Measurements from ENCODE around the gene KRTAP12-1.
"Not testable (repeated sequence)": the region's sequence is repeated elsewhere in the genome, so short reads cannot be mapped to it uniquely, and the experiment has no call there.

Gene KRTAP12-1

DNA sequence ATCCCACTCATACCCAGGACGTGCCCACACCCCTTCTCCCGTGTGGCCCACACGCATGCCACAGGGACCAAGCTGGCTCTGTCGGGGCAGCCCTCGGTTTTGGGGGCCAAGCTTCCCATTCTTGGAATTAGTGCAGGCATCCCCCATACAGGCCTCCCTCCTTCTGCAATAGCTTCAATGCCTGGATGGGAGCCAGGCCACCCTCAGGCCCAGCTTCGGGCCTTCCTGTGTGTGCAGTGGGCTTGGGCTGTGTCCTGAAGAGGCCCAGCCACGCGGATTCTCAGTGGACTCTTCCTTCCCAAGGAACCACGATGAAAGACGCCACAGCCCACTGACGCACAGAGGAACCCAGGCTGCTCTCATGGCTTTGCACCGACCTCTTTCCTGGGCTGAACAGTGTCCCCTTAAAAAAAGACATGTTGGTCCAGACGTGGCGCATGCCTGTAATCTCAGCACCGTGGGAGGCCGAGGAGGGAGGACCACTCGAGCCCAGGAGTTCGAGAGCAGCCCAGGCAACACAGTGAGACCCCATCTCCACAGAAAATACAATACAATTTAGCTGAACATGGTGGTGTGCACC is 32.4 kb downstream of the KRTAP12-1 start:
- ATAC-seq (replicated peaks): no peak
- Mint-ChIP-seq H3K4me1 (ENCODE audit: low read depth in 2 of 2) (peaks cover 22 to 29% of the 10 kb centered on the region in 2 donors), H3K4me3 (no peak overlapping the region), H3K27me3 (peaks cover 0 to 8% of the 10 kb centered on the region in 2 donors), H3K27ac (peak overlapping the region in 1 of 2 donors; percentile 67), H3K36me3 (ENCODE audit: insufficient read depth) (peaks cover 10% of the 10 kb centered on the region), H3K9me3 (peaks cover 5% of the 10 kb centered on the region in 2 donors)
- no peak for DNase-seq

DNA sequence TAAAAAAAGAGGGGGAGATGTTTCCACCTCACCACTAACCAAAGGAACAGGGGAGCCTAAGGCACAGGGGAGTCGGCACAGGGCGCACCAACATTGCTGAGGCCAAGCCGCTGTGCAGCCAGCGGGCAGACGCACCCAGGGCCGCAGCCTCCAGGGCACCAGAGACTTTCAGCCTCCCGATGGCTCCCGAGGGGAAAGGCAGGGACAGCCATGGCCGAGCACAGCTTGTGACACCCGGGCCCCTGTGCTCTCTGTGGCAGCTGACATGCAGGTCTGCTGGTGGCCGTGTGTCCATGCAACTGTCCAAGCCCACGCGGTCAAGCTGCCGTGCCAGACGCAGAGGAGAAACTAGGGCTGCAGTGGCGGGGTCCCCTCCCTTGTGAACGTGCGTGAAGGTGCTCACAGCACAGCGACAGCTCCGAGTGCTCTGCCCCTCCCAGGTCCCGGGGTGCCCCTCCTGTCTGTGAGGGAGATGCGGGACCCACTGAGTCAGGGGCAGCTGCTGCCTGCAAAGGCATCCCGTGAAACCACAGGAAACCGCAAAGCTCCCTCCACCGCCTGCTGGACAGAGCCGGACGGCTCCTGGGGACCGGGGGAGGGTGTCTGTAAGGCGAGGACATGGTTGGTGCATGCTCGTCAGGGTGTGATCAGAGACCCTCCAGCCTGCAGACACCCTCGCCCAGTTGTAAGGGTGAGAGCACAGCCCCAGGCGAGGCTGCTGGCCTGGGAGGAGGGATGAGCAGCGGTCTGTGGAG is 33.2 kb downstream of the KRTAP12-1 start:
- Mint-ChIP-seq H3K9me3 (peaks cover 12 to 14% of the 10 kb centered on the region in 2 donors), H3K36me3 (ENCODE audit: insufficient read depth) (peaks cover 4% of the 10 kb centered on the region), H3K4me3 (no peak overlapping the region)

DNA sequence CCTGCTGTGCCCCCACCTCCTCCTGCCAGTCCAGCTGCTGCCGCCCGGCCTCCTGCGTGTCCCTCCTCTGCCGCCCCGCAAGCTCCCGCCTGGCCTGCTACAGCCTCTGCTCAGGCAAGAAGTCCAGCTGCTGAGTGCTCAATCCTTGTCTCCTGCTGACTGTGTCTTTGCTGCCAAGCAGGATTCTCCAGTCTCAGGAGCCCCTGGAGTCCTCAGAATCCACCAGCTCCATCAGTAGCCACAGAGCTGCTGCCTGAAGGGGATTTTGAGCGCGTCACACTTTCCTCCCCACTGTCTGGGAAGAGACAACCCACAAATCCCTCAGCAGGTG is 34.8 kb downstream of the KRTAP12-1 start:
- DNase-seq (no peak), ATAC-seq (replicated peaks) (no peak)
- Mint-ChIP-seq H3K27me3 (peaks cover 0 to 8% of the 10 kb centered on the region in 2 donors), H3K36me3 (ENCODE audit: insufficient read depth) (peaks cover 4% of the 10 kb centered on the region), H3K4me3 (no peak overlapping the region), H3K4me1 (ENCODE audit: low read depth in 2 of 2) (peaks cover 10 to 15% of the 10 kb centered on the region in 2 donors), H3K27ac (peak overlapping the region in 1 of 2 donors; percentile 63), H3K9me3 (peaks cover 12 to 22% of the 10 kb centered on the region in 2 donors)

More for the DNA sequence above, 33.2 kb downstream of the KRTAP12-1 start:
- H3K4me1 Mint-ChIP-seq (ENCODE audit: low read depth in 2 of 2): peaks cover 14 to 20% of the 10 kb centered on the region in 2 donors
- peak overlapping the region in 1 of 2 donors; percentile 67 for H3K27ac Mint-ChIP-seq
- peaks cover 0 to 8% of the 10 kb centered on the region in 2 donors for H3K27me3 Mint-ChIP-seq
- DNase-seq (no peak), ATAC-seq (replicated peaks) (no peak)

DNA sequence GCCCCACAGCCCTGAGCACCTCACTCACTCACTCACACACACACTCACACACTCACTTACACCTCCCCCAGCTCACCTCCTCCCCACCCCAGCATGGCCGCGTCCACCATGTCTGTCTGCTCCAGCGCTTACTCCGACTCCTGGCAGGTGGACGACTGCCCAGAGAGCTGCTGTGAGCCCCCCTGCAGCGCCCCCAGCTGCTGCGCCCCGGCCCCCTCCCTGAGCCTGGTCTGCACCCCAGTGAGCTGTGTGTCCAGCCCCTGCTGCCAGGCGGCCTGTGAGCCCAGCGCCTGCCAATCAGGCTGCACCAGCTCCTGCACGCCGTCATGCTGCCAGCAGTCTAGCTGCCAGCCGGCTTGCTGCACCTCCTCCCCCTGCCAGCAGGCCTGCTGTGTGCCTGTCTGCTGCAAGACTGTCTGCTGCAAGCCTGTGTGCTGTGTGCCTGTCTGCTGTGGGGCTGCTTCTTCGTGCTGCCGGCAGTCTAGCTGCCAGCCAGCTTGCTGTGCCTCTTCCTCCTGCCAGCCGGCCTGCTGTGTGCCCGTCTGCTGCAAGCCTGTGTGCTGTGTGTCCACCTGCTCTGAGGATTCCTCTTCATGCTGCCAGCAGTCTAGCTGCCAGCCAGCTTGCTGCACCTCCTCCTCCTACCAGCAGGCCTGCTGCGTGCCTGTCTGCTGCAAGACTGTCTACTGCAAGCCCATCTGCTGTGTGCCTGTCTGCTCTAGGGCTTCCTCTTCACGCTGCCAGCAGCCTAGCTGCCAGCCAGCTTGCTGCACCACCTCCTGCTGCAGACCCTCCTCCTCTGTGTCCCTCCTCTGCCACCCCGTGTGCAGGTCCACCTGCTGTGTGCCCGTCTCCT is 35.4 kb downstream of the KRTAP12-1 start, which contains the start of gene KRTAP10-11:
Gene KRTAP10-11, plus strand, starts transcription at position 49 of the 856 bp plus-strand sequence. Its CDS starts 45 bp downstream, at position 94.
- Mint-ChIP-seq H3K27ac (peak within 1 kb of the TSS in 1 of 2 donors; percentile 63), H3K4me1 (ENCODE audit: low read depth in 2 of 2) (peaks cover 10 to 14% of the 10 kb centered on the region in 2 donors), H3K9me3 (peaks cover 12 to 22% of the 10 kb centered on the region in 2 donors)
- not testable (repeated sequence) for ATAC-seq (replicated peaks); H3K4me3 Mint-ChIP-seq; H3K27me3 Mint-ChIP-seq; DNase-seq; H3K36me3 Mint-ChIP-seq (ENCODE audit: insufficient read depth)

DNA sequence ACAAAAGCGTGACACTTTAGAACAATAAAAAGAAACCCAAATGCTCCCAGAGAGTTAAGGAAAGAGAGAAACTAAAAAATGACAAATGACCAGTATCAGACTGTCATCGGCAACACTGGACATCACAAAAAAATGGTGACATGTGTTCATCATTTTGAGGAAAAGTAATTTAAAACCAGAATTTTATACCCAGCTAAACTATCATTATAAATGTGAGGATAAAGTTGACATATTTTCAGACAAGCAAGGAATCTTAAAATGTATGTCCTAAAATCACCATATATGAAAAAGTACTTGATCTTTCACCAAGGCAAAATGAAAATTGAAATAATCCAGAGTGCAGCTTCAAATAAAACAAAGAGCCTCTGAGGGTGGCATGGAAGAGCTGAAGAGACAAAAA is 37.1 kb downstream of the KRTAP12-1 start:
- Mint-ChIP-seq H3K36me3 (ENCODE audit: insufficient read depth) (peaks cover 4% of the 10 kb centered on the region), H3K27ac (no peak overlapping the region), H3K4me1 (ENCODE audit: low read depth in 2 of 2) (peaks cover 8 to 9% of the 10 kb centered on the region in 2 donors), H3K9me3 (peaks cover 14 to 38% of the 10 kb centered on the region in 2 donors), H3K4me3 (no peak overlapping the region), H3K27me3 (peaks cover 0 to 13% of the 10 kb centered on the region in 2 donors)
- ATAC-seq (replicated peaks) (no peak), DNase-seq (no peak)

DNA sequence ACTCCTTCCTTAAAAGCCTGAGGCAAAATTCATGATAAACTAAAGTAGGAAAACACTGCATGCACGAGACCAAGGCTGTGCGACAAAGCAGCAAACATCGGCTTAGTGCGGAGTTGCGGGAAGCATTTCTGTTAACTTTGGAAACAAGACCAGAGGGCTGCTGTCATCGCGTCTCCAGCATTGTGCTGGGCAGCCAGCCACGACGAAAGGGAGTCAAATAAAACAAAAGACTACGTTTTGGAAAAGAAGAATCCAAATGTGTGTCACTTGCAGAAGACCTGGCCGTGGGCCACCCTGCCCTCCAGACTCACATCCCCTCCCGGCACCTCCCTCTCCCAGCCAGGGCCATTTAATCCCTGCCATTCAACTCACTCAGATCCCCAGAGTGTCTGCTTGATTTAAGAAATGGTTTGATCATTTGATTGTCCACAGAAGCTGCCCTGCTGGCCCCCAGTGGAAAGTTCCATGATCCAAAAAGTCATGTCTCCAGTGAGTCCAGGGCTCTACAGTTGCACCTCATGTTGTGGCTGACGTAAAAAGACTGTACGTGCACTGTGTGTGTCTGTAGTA is 38.1 kb downstream of the KRTAP12-1 start:
- no peaks in the 10 kb centered on the region for H3K36me3 Mint-ChIP-seq (ENCODE audit: insufficient read depth)
- ATAC-seq (replicated peaks) (no peak), DNase-seq (no peak)
- peaks cover 5 to 9% of the 10 kb centered on the region in 2 donors for H3K4me1 Mint-ChIP-seq (ENCODE audit: low read depth in 2 of 2)
- peaks cover 14 to 38% of the 10 kb centered on the region in 2 donors for H3K9me3 Mint-ChIP-seq
- peaks cover 0 to 23% of the 10 kb centered on the region in 2 donors for H3K27me3 Mint-ChIP-seq
- H3K27ac Mint-ChIP-seq: no peak overlapping the region
- no peak overlapping the region for H3K4me3 Mint-ChIP-seq

DNA sequence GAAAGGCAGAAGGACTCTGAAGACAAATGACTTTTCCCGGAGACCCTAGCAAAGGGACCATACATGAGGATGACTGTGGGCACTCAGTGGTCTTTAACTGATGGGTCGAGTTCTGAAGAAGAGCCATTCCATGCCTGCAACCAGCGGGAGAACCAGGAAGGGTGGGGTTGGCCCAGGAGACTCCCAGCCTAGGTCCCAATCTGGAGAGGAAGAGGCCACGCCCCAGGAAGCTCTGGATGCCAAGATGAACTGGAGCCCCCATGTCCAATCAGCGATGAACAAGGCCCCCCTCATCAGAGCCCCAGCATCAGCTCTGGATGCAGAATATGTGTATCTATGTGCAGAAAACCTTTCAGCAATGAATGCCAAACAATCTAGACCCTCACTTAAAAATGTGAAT is 41.2 kb downstream of the KRTAP12-1 start:
- H3K27me3 Mint-ChIP-seq: peaks cover 0 to 35% of the 10 kb centered on the region in 2 donors
- DNase-seq: no peak
- H3K9me3 Mint-ChIP-seq: peaks cover 14 to 38% of the 10 kb centered on the region in 2 donors

DNA sequence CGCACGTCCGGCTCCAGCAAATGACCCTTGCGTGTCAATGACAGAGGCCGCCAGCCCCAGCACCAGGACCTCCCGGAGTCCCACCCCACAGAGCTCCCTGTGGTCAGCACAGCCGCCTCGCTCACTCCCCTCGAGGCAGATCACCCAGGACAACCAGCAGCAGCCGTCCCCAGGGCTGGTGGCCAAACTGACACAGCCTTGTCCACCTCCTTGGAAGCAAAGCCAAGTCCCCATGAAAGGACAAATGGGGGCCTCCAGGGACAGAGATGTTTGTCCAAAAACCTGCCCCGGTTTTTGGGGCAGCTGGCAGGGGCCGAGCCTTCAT is 42.7 kb downstream of the KRTAP12-1 start:
- Mint-ChIP-seq H3K4me3 (no peak overlapping the region), H3K27me3 (peaks cover 0 to 35% of the 10 kb centered on the region in 2 donors), H3K4me1 (ENCODE audit: low read depth in 2 of 2) (peaks cover 0 to 3% of the 10 kb centered on the region in 2 donors), H3K9me3 (peaks cover 6 to 30% of the 10 kb centered on the region in 2 donors), H3K27ac (peak overlapping the region in 1 of 2 donors; percentile 23), H3K36me3 (ENCODE audit: insufficient read depth) (no peaks in the 10 kb centered on the region)
- no peak for ATAC-seq (replicated peaks)
- no peak for DNase-seq

More for the DNA sequence above, 41.2 kb downstream of the KRTAP12-1 start:
- ATAC-seq (replicated peaks): no peak
- no peaks in the 10 kb centered on the region for H3K36me3 Mint-ChIP-seq (ENCODE audit: insufficient read depth)
- no peak overlapping the region for H3K27ac Mint-ChIP-seq
- peaks cover 0 to 3% of the 10 kb centered on the region in 2 donors for H3K4me1 Mint-ChIP-seq (ENCODE audit: low read depth in 2 of 2)
- no peak overlapping the region for H3K4me3 Mint-ChIP-seq

DNA sequence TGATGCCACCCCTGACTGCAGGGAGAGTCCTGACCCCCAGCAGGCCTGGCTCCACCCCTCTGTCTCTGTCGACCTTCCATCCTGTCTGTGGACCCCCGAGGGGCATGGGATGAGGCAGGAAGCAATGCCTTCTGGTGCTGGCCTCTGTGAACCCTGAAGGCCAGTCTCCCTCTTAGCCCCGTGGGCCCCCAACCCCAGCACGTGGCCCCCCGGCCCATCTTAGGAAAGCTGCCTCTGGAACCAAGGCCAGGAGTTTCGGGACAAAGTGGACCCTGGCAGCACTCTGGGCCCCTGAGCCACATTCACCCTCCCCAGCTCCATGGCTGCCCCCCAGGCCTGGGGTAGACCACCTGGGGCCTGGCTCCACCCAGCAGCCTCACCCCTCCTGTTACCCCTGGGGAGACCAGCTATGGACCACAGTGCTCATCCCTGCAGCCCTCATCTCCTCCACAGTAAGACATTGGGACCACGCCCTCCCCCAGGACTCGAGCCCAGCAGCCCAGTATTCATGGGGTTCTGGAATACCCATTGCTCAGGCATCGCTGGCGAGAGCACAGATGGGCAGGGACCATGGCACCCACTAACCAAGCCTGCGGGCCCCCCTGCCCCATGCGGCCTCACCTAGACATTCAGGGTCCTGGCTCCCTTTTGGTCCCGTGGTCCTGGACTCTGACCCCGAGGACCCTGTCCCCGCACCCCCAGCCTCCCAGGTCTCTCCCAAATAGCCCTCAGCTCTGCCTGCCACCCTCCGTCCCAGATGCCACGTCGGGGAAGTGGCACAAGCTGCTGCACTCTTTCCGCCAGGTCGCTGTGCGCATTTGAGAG is 43.2 kb downstream of the KRTAP12-1 start:
- Mint-ChIP-seq H3K27me3 (peaks cover 0 to 35% of the 10 kb centered on the region in 2 donors), H3K27ac (peak overlapping the region in 1 of 2 donors; percentile 23), H3K9me3 (peaks cover 2 to 24% of the 10 kb centered on the region in 2 donors)
- not testable (repeated sequence) for ATAC-seq (replicated peaks); H3K36me3 Mint-ChIP-seq (ENCODE audit: insufficient read depth); H3K4me3 Mint-ChIP-seq; DNase-seq; H3K4me1 Mint-ChIP-seq (ENCODE audit: low read depth in 2 of 2)

DNA sequence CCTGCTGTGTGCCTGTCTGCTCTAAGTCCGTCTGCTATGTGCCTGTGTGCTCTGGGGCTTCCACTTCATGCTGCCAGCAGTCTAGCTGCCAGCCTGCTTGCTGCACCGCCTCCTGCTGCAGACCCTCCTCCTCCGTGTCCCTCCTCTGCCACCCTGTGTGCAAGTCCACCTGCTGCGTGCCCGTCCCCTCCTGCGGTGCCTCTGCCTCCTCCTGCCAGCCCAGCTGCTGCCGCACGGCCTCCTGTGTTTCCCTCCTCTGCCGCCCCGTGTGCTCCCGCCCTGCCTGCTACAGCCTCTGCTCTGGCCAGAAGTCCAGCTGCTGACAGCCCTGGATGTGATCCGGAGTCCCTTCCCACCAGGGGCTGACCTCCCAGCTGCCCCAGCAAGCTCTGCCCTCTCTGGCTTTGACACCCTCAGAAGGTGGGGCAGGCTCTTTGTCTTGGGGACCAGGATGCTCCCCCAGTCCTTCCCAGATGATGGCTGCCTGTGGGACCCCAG is 44.1 kb downstream of the KRTAP12-1 start:
- Mint-ChIP-seq H3K27me3 (peaks cover 0 to 35% of the 10 kb centered on the region in 2 donors), H3K9me3 (peaks cover 2 to 23% of the 10 kb centered on the region in 2 donors)
- H3K4me3 Mint-ChIP-seq; ATAC-seq (replicated peaks); H3K36me3 Mint-ChIP-seq (ENCODE audit: insufficient read depth); H3K27ac Mint-ChIP-seq; DNase-seq; H3K4me1 Mint-ChIP-seq (ENCODE audit: low read depth in 2 of 2): not testable (repeated sequence)

DNA sequence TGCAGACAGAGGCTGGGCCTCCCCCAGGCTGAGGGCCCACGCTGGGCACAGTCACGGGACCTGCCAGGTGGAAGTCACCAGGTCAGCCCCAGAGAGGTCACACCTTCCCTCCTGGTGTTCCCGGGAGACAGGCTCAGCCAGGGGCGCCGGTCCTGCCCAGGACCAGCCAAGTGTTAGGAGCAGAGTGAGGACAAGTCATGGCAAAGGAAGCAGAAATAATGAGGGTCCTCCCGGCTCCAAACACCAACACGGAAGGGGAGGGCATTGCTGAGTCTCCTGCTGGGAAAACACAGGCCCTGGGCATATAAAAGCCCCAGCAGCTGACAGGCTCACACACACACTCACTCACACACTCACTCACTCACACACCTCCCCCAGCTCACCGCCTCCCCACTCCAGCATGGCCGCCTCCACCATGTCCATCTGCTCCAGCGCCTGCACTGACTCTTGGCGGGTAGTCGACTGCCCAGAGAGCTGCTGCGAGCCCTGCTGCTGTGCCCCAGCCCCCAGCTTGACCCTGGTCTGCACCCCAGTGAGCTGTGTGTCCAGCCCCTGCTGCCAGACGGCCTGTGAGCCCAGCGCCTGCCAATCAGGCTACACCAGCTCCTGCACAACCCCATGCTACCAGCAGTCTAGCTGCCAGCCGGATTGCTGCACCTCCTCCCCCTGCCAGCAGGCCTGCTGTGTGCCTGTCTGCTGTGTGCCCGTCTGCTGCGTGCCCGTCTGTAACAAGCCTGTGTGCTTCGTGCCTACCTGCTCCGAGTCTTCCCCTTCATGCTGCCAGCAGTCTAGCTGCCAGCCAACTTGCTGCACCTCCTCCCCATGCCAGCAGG is 44.7 kb downstream of the KRTAP12-1 start, which contains the start of gene KRTAP10-10:
Gene KRTAP10-10, plus strand, starts transcription at position 339 of the 833 bp plus-strand sequence. Its CDS starts 62 bp downstream, at position 401.
- Mint-ChIP-seq H3K27ac (no peak within 1 kb of the TSS), H3K9me3 (peaks cover 2 to 24% of the 10 kb centered on the region in 2 donors), H3K4me3 (no peak within 1 kb of the TSS), H3K4me1 (ENCODE audit: low read depth in 2 of 2) (peaks cover 0 to 3% of the 10 kb centered on the region in 2 donors), H3K36me3 (ENCODE audit: insufficient read depth) (peaks cover 4% of the 10 kb centered on the region), H3K27me3 (peaks cover 0 to 35% of the 10 kb centered on the region in 2 donors)
- DNase-seq (no peak), ATAC-seq (replicated peaks) (no peak)

All from effector memory CD8-positive, alpha-beta T cell (primary cell).